ENCODE measurements around the gene PPP1R14C. TPM values are rescaled to one million over a fixed set of nuclear protein-coding genes. Genes with fewer than 3 reads are reported as not detected.
"Not testable (repeated sequence)": the region's sequence is repeated elsewhere in the genome, so short reads cannot be mapped to it uniquely, and the experiment has no call there.

The PPP1R14C gene
- total RNA-seq, 2 donors from 2014 or later: 1.2 TPM; not detected in 1

DNA sequence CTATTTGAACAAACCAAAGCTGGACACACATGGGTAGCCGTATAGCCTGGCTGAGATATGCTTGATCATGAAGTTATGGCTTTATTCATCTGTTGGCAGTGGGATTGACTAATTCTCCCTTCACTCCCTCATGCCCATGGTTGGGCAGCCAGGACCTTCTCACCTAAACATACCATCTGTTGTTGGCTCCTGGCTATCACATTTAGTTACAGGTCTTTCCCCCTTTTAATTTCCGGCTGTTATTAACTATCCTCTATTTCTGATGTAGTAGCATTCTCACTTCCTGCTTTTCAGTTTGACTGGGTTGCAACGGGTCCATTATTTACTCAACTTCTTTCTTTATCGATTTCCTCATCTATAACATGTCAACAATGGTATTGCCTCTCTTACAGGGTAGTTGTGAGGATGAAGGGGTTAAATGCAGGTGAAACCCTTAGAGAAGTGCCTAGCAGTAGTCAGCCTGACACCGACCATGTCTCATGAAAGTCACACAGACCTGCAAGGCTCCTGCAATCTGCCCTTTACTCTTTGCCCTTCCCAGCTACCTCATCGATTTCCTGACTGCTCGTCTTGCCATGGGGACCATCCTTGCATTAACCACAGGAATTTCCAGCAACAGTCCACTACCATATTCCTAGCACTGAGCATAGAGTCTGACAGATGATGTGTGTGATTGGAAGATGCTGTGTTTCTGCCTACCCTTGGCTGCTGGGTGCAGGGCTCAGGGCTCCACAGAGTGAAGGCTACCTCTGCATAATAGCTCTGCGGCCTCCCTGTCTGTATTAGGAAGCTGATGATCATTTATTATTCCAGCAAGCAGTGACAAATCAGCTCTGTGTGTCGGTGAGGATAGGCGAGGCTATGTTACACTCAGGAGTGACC is 42.2 kb downstream of the PPP1R14C start:
- DNase-seq (ENCODE audit: low spot score): no peak
- intact Hi-C loops (cut with DNase I): no loop called here

DNA sequence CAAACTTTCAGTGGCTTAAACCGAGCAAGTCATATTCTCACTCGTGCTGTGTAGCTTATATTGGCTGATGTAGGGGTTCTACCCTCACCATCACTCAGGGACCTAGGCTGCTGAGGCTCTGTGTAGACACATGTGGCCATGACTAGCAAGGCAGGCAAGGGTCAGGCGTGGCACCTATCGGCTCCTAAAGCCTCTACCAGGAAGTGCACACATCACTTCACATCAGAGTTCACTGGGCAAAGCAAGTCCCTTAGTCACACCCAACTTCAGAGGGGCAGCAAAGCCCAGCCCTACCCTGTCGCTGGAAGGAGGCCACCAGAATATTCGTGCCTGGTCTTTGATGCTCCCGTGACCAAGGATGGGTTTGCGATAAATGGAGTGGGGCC is 42.9 kb downstream of the PPP1R14C start:
- intact Hi-C loops (cut with DNase I): no loop called here
- DNase-seq (ENCODE audit: low spot score): no peak

DNA sequence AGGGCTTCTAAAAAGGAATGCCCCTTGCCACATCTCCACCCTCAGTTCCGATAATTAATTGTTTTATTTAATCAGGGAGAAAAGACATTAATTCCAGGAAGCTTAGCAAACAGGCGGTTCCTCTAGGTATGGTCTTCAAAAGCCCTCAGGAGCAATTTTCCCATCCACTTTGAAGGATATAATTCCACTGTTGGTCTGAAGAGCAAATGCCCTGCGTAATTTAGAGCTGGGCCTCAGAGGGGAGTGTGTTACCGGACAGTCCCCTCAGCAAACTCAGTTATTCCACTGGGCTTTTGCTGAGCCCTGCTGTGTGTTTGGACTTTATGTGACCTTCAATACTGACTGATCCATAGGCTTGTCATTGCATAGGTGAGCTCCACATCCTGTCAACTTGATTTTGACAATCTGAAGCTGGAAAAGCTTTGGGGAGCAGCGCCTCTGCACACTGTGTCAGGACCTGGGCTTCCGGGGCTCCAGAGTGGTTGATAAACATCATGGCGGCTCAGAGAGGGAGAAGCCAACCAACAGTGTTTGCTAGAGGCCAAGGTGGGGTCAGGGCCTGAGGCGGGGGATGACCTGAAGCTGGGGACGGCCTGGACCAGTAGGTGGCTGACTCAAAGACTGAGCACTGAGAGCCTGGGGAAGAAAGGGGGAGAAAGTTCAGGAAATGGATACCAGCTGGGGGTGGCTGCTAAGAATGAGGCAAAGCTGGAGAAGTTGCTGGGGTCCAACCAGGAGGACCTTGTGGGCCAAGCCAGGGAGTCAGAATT is 43.5 kb downstream of the PPP1R14C start:
- intact Hi-C loops (cut with DNase I): no loop called here
- DNase-seq (ENCODE audit: low spot score): no peak

DNA sequence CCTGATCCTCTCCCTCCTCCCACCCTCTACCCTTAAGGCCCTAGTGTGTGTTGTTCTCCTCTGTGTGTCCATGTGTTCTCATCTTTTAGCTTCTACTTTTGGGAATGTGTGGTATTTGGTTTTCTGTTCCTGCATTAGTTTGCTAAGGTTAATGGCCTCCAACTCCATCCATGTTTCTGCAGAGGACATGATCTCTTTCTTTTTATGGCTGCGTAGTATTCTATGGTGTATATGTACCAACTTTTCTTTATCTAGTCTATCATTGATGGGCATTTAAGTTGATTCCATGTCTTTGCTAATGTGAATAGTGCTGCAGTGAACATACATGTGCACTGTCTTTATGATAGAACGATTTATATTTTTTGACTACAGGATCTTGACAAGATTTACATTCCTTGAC is 44.6 kb downstream of the PPP1R14C start:
- DNase-seq (ENCODE audit: low spot score); intact Hi-C loops (cut with DNase I): not testable (repeated sequence)

DNA sequence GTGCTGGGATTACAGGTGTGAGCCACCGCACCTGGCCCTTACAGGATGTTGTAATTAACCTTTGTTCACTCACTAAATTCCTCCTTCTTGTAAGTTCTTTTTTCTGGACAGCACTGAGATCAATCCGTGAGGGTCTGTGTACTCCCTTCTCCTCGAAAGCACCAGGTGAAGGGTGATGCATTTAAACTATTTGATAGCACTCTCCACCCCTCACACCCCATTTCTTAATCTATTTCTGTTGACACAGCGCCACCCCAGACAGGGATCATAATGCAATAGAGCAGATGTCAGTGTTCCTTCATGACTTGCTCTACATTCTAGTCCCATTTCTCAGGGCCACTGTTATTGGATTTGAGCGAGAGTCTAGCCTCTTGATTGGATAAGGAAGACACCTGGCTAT is 46.3 kb downstream of the PPP1R14C start:
- no peak for DNase-seq (ENCODE audit: low spot score)
- intact Hi-C loops (cut with DNase I): no loop called here

DNA sequence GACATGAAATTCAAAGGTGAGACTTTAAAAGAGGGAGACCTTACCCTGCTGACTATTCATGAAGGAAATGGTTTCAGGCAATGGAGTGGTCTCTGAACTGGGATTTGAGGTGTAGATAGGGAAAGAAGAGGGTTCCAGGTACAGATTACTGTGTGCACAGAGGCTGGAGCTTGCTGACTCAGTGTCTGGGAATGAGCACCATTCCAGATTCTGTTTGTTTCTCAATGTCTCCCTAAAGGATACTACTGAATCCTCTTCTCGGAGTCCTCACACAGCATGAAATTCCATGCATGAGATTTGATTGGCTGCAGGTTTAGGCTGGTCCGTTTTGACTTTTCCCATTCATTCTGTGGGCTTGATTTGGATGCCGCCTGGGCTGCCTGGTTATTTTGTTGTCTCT is 49.0 kb downstream of the PPP1R14C start:
- intact Hi-C loops (cut with DNase I): no loop called here
- DNase-seq (ENCODE audit: low spot score): no peak

DNA sequence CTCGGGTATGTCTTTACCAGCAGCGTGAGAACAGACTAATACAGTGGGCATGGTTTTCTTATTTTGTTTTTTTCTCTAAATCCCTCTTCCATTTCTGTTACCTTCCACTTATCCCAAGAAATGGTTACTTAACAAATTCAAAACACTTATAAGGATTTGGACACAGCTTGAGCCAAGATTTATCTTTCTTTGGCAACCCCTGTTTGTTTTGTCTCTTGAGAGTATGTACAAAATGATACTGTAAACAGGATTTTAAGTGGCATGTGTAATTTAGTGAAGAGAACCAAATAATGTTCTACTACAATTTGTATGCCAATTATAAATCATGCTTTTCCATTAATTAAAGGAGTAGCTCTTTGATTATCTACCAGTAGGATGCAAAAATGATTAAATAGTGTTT is 51.4 kb downstream of the PPP1R14C start:
- no peak for DNase-seq (ENCODE audit: low spot score)
- intact Hi-C loops (cut with DNase I): no loop called here

DNA sequence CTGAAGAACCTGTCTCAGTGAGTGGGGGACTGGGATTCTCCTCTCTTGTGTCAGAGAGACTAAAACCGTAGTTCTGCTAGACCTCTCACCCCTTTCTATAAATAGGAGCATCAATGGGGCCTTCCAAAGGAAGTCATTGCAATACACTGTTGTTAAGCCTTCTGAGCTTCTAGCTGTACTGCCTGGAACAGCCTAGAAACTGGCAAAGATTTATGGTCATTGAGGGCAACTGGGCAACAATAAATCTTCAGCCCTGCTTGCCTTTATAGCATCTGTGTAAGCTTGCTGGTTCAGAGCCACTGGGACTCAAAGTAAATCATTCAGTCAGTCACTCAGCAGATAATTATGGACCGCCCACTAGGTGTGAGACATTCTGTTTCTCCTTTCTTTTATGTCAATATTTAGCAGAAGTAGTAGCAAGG is 53.2 kb downstream of the PPP1R14C start:
- no peak for DNase-seq (ENCODE audit: low spot score)
- intact Hi-C loops (cut with DNase I): no loop called here

DNA sequence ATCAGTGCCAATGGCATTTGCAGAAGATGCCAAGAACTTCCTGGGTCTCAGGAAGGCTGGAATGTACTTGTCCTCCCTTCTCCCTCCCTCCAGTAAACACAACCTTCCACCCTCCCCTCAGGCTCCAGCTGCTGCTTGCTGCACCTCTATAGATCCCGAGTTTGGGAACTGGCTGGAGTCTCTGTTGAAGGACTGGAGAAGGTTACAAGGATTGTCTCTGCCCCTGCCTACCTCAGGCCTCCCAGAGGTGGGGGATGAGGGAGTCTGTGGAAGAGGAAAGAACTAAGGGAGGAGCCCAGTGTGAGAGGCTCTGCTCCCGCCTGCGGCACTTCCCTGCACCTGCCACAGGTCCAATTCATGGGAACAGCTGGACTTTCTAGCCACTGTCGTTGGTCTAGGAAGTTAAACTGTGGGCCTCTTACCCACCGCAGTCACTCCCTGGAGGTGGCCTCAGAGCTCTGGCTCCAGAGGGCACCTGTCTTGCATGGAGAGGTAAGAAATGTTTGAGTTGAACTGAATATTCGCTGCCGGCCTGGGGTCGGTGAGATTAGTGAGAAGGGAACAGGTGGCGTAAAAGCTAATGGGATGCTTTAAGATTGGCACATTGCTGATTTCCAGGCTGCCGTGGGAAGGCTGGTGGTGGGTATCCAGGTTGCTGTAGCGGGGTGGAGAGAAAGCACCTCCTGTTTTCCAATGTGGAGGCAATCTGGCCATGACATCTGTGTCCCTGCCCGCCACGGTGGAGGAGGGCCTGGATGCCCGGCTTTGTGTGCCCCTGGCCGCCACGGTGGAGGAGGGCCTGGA is 54.3 kb downstream of the PPP1R14C start:
- DNase-seq (ENCODE audit: low spot score): no peak
- intact Hi-C loops (cut with DNase I): no loop called here

DNA sequence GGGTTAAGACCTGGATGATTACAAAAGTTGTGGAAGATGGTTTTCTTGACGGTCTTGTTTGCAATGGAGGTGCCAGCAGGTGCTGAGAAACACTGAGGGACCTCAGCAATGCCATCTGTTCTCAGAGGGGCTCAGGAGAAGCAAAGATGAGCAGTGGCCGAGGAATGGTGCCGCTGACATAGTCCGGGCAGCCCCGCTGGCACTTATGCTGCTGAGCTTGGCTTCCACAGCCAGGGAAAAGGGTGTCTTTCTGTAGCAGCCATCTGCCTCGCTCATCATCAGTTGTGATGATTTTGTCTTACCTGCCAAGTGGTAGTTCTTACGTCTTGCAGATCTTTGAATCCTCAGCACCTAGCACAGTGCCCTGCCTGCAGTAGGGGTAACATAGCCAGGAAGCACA is 55.7 kb downstream of the PPP1R14C start:
- intact Hi-C loops (cut with DNase I): no loop called here
- no peak for DNase-seq (ENCODE audit: low spot score)

DNA sequence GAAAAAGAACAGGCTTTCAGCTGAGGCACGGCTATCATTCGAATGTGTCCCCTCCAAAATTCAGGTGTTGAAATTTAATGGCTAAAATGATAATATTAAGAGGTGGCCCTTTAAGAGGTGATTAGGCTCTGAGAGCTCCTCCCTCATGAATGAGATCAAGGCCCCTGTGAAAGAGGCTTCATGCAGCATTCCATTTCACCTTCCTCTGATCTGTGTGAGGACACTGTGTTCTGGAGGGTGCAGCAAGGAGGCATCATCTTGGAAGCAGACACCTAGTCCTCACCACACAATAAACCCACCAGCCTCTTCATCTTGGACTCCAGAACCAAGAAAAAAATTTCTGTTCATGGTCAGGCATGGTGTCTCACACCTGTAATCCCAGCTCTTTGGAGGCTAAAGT is 56.4 kb downstream of the PPP1R14C start:
- intact Hi-C loops (cut with DNase I): no loop called here
- no peak for DNase-seq (ENCODE audit: low spot score)

DNA sequence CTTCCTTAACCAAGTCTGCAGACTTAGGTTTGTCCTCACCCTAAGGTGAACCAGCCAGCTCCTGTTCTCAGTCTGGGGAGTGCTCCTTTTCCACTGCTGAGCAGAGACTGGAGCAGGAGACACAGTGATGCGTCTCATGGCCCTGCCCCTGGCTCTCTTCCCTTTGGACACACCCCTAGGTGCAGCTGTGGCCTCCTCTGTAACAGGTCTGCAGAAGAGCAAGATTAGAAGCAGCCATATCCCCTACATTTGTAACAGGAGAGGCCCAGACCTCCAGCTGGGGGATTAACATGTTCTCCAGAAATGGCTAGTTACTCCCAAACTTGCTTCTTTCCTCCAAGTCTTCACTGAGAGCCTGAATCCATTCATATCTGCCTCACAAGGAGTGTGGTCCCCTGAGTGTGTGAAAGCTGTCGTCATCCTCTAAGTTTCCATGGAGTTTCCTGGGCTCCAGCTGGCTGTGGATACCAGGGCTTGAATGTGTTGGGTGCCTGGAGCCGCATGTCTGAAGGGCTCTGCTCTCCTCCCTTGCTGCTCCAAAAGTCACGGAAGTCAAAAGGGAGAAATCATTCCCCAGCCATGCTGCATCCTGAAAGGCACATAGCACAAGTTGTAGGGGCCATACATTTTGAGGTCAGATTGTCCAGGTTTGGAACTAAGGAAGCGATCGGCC is 57.7 kb downstream of the PPP1R14C start:
- DNase-seq (ENCODE audit: low spot score): no peak
- intact Hi-C loops (cut with DNase I): no loop called here

DNA sequence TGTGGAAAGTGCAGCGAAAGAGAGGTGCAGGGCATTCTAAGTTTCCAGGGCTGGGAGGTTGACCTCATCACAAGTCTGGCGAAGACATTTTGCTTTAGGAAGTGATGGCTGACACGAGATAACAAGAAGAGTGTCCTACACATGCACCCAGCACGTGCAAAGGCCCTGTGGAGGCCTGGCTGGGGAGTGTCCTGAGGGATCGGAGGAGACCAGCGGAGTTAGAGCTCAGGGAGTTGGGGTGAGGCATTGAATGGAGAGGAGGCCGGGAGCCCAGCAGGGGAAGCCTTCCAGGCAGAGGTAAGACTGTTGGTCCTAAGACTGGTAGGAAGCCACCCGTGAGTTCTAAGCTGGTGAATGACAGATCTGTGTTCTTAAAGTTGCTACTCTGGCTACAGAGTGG is 58.4 kb downstream of the PPP1R14C start:
- intact Hi-C loops (cut with DNase I): no loop called here
- DNase-seq (ENCODE audit: low spot score): no peak

DNA sequence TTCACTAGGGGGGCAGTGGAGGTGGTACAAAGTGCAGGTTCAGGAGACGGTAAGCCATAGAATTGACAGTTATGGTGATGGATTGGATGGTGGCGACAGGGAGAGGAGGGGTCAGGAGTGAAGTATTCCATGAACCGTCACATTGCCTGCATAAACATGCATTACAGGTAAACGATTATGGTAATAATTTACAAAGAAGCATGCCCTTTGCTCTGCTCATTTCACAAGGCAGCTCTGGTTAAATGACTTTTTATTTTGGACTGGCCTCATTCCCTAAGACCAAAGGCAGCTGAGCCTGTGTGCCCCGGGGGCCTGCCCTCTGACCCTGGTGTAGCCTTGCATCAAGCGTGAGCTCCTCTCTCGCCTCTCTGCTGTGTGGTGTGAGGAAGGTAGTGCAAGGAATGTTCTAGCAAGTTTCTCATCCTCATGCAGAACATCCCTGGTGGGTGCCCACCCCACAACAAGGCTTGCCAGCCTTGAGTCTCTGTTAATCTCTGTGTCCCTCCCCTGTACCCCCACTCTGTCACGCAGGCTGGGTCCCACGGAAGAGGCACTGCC is 59.0 kb downstream of the PPP1R14C start:
- no peak for DNase-seq (ENCODE audit: low spot score)
- intact Hi-C loops (cut with DNase I): no loop called here

DNA sequence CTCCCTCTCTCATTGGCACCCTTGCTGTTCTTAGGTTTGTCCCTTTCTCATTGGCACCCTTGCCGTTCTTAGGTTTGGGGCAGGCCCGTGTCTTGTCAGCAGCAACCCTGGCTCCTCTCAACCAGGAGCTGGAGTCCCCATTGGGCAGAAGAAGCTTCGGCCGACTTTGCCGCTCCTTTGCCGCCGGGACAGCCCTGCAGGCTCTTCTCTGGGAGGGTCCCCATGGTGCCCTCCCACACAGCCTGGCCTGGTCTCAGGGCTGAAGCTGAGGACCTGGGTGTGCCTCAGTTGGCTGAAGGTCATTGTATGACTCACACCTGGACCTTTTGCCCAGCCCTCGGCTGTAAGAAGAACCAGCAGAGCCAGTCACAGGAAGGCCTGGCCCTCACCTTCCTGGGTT is 59.6 kb downstream of the PPP1R14C start:
- intact Hi-C loops (cut with DNase I): no loop called here
- no peak for DNase-seq (ENCODE audit: low spot score)

DNA sequence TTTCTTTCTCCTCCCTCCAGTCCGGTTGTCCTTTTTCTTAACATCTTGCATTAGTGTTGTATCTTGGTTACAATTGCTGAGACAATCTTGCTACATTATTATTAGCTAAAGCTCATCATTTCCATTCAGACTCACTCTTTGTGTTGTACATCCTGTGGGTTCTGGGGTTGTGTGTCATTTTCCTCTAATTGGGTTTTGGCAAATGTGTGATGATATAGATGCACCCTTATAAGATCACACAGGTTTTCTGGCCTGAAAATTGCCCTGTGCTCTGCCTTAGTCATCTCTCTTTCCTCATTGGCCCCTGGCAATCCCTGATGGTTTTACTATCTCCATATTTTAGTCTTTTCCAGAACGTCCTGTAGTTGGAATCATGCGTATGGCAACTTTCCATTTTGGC is 60.1 kb downstream of the PPP1R14C start:
- intact Hi-C loops (cut with DNase I): no loop called here
- DNase-seq (ENCODE audit: low spot score): no peak

DNA sequence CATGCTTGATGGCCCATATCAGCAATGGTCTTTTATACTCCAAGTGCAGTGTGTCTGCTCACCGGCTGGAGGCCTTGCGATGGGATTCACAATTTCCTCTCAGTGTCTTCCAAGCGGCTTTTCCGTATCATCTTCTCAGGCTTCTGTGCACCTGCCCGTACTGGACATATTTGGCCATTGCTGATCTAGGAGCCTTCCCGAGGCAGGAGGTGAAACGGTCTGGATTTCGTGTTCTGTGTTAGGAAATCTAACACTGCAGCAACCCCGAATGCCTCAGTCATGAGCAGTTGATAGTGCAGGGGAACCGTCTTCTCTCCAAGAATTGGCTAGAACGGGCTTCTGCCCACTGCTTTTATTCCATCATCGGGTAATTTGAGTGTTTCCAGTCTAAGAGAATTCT is 60.5 kb downstream of the PPP1R14C start:
- DNase-seq (ENCODE audit: low spot score): no peak

DNA sequence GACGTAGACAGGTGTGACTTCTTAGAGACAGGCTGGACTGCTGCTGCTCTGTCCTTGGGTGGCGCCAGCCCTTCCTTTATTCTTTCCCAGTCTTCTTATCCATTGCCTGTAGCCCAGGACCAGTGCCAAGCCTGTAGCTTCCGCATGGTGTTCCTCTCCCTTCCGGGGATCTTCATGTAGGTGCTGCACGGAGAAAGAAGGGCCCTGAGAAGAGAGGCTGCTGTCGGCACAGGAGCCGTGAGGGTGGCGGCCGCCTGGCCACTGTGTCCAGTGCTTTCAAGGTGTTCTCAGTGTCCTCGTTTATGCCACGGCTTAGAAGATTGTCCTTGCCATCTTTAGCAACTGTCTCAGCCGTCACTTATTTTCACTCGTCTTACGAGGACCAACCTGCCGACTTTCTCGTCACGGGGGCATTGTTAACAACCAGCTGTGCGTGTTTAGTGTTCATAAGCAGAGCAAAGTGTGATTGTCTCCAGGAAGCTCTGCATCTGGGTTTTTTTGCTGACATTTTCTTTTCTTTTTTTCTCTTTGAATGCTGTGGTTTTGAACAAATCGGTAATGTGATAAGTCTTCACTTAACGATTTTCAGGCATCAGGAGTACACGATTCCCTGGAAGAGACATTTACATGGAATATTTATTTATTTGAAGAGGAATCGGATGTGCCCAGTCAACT is 61.2 kb downstream of the PPP1R14C start:
- no peak for DNase-seq (ENCODE audit: low spot score)
- intact Hi-C loops (cut with DNase I): no loop called here

More for the DNA sequence above, 60.5 kb downstream of the PPP1R14C start:
- intact Hi-C loops (cut with DNase I): no loop called here

All from posterior vena cava (tissue), 2 donors.